ENCODE data around the gene TBX10. TPM values are rescaled to one million over a fixed set of nuclear protein-coding genes. Genes with fewer than 3 reads are reported as not detected.

The TBX10 gene
- polyA plus RNA-seq, 1 of the 3 experiments (the other 2 are of a cell fraction): not detected

GRCh38 chr11:67581469-67581868 is 58.1 kb downstream of the TBX10 start:
- H3K27me3 ChIP-seq (ENCODE audit: insufficient read depth): no peaks in the 10 kb centered on the region
- H3K9me3 ChIP-seq: no peaks in the 10 kb centered on the region
- ChIA-PET CTCF (interaction anchor here (1.7 to 1.9 kb wide), 2 partner anchors 20 to 48 kb away, joined by 5 to 12 read pairs; partner anchors contain the start of gene NUDT8), POLR2A (no interaction called here)
- no peaks in the 10 kb centered on the region for H3K9me2 ChIP-seq
- peaks cover 10 to 22% of the 10 kb centered on the region in 2 experiments; a peak in 3 of 4 replicates for H3K4me1 ChIP-seq (ENCODE audit: control insufficient read depth in 1 of 2, insufficient read depth in 2 of 2, low read depth in 1 of 2, low read length in 1 of 2)
- DNase-seq: no peak
- H3K4me3 ChIP-seq (ENCODE audit: low read depth in 2 of 2, low read length in 1 of 2): no peak overlapping the region
- no peak overlapping the region for H3K27ac ChIP-seq (ENCODE audit: low read depth in 2 of 2, low read length in 1 of 2)
- no peak overlapping the region for H2AFZ ChIP-seq (ENCODE audit: low read depth)
- TF ChIP-seq CHD2 (IDR thresholded peaks at IDR 0.05; ENCODE audit: low read length, partially characterized antibody): no peak
- TF ChIP-seq, protein P1, sequence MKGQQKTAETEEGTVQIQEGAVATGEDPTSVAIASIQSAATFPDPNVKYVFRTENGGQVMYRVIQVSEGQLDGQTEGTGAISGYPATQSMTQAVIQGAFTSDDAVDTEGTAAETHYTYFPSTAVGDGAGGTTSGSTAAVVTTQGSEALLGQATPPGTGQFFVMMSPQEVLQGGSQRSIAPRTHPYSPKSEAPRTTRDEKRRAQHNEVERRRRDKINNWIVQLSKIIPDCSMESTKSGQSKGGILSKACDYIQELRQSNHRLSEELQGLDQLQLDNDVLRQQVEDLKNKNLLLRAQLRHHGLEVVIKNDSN (IDR thresholded peaks at IDR 0.05; ENCODE audit: borderline replicate concordance, low read depth): no peak
- TF ChIP-seq RAD21 (IDR thresholded peaks at IDR 0.05; ENCODE audit: low read length): no peak
- TF ChIP-seq, protein P2, sequence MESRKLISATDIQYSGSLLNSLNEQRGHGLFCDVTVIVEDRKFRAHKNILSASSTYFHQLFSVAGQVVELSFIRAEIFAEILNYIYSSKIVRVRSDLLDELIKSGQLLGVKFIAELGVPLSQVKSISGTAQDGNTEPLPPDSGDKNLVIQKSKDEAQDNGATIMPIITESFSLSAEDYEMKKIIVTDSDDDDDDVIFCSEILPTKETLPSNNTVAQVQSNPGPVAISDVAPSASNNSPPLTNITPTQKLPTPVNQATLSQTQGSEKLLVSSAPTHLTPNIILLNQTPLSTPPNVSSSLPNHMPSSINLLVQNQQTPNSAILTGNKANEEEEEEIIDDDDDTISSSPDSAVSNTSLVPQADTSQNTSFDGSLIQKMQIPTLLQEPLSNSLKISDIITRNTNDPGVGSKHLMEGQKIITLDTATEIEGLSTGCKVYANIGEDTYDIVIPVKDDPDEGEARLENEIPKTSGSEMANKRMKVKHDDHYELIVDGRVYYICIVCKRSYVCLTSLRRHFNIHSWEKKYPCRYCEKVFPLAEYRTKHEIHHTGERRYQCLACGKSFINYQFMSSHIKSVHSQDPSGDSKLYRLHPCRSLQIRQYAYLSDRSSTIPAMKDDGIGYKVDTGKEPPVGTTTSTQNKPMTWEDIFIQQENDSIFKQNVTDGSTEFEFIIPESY (IDR thresholded peaks at IDR 0.05; ENCODE audit: borderline replicate concordance, low read depth): no peak
- no peak for TF ChIP-seq GATA2 (CRISPR knock-in tag; IDR thresholded peaks at IDR 0.05)
- no peak for TF ChIP-seq JUND (IDR thresholded peaks at IDR 0.05)
- no peak for TF ChIP-seq REST (IDR thresholded peaks at IDR 0.05; ENCODE audit: low read depth, low read length)
- TF ChIP-seq MAX (IDR thresholded peaks at IDR 0.05; ENCODE audit: low read depth): no peak
- TF ChIP-seq MXI1 (IDR thresholded peaks at IDR 0.05; ENCODE audit: low read depth, low read length): no peak
- no peak for TF ChIP-seq NRF1 (IDR thresholded peaks at IDR 0.05; ENCODE audit: low read depth, low read length)
- peaks cover 4 to 9% of the 10 kb centered on the region in 2 experiments for H3K36me3 ChIP-seq (replicated peaks in 1 of 2; ENCODE audit: control insufficient read depth in 1 of 2, insufficient read depth in 2 of 2, low read length in 1 of 2)
- peaks cover 5% of the 10 kb centered on the region for H3F3A ChIP-seq (replicated peaks; ENCODE audit: insufficient read depth)
- no peak overlapping the region for H3K9ac ChIP-seq
- H4K20me1 ChIP-seq (ENCODE audit: insufficient read depth): peaks cover 16% of the 10 kb centered on the region
- H3K79me2 ChIP-seq (ENCODE audit: insufficient read depth): peaks cover 27% of the 10 kb centered on the region
- no peak overlapping the region for H3K4me2 ChIP-seq
- 75% methylated on average over 11 of the region's 11 CpGs for WGBS (ENCODE audit: low lambda C conversion rate)

Small RNA genes lying within 50 kb of the gene (small RNA-seq; reads per million reads assigned to genes)
- gene AP003385.3 (0 reads per million in 7 experiments), gene RPL37P2 (0 to 11.4 (median 0.26) reads per million in 7 experiments)

Other genes with a start within 250 kb of the TBX10 start
- gene RAD9A, start 247.8 kb downstream of the TBX10 start, polyA plus RNA-seq (2012; rRNA removed): 21.5 and 22.3 TPM in 2 replicates
- 210 and 261 TPM in 2 replicates for gene PPP1CA, start 237.9 kb downstream of the TBX10 start, polyA plus RNA-seq (2012; rRNA removed)
- 0.05 TPM in 1 of 2 replicates, not detected in the other for gene TBC1D10C, start 235.7 kb downstream of the TBX10 start, polyA plus RNA-seq (2012; rRNA removed)
- gene CARNS1, start 224.1 kb downstream of the TBX10 start, polyA plus RNA-seq (2012; rRNA removed): 0.15 and 0.23 TPM in 2 replicates
- gene RPS6KB2, start 211.3 kb downstream of the TBX10 start, polyA plus RNA-seq (2012; rRNA removed): 52.0 and 53.2 TPM in 2 replicates
- 1.3 and 1.4 TPM in 2 replicates for gene PTPRCAP, start 202.1 kb downstream of the TBX10 start, polyA plus RNA-seq (2012; rRNA removed)
- 195 and 220 TPM in 2 replicates for gene CORO1B, start 196.3 kb downstream of the TBX10 start, polyA plus RNA-seq (2012; rRNA removed)
- not detected in 2 replicates for gene GPR152, start 187.0 kb downstream of the TBX10 start, polyA plus RNA-seq (2012; rRNA removed)
- not detected in 2 replicates for gene CABP4, start 184.4 kb downstream of the TBX10 start, polyA plus RNA-seq (2012; rRNA removed)
- 132 and 135 TPM in 2 replicates for gene TMEM134, start 170.5 kb downstream of the TBX10 start, polyA plus RNA-seq (2012; rRNA removed)
- 192 and 207 TPM in 2 replicates for gene AIP, start 156.7 kb downstream of the TBX10 start, polyA plus RNA-seq (2012; rRNA removed)
- gene PITPNM1, start 134.4 kb downstream of the TBX10 start, polyA plus RNA-seq (2012; rRNA removed): 24.2 and 24.4 TPM in 2 replicates
- 32.8 and 47.9 TPM in 2 replicates for gene CDK2AP2, start 131.6 kb downstream of the TBX10 start, polyA plus RNA-seq (2012; rRNA removed)
- gene CABP2, start 116.3 kb downstream of the TBX10 start, polyA plus RNA-seq (2012; rRNA removed): not detected in 2 replicates
- 488 and 745 TPM in 2 replicates for gene GSTP1, start 56.0 kb downstream of the TBX10 start, polyA plus RNA-seq (2012; rRNA removed)
- 220 and 278 TPM in 2 replicates for gene NDUFV1, start 32.8 kb downstream of the TBX10 start, polyA plus RNA-seq (2012; rRNA removed)
- gene NUDT8, start 9.8 kb downstream of the TBX10 start, polyA plus RNA-seq (2012; rRNA removed): 2.2 and 2.7 TPM in 2 replicates
- gene ACY3, start 11.0 kb upstream of the TBX10 start, polyA plus RNA-seq (2012; rRNA removed): not detected in 2 replicates
- not detected in 2 replicates for gene ALDH3B2, start 34.9 kb upstream of the TBX10 start, polyA plus RNA-seq (2012; rRNA removed)